GM23338 (cell line): ENCODE results near the gene NECTIN3. TPM values are rescaled to one million over a fixed set of nuclear protein-coding genes. Genes with fewer than 3 reads are reported as not detected.

Source experiments
- ATAC-seq: fragments of 200-7000 bp; cut with Tn5 transposase; 3 replicates; pipeline ENCODE4 v1.9.1; 2020
- DNase-seq: peaks from one replicate; pipeline ENCODE4 v3.0.0-alpha.2; 2015; ENCODE audit warnings: low spot score
- H2AFZ ChIP-seq: fragments of 200-600 bp; sonication (generic); 2 replicates; pipeline ENCODE4 v1.8.0; 2016; ENCODE audit warnings: antibody characterized with exemption, mild to moderate bottlenecking, moderate library complexity
- H3F3A ChIP-seq: fragments of 200-600 bp; sonication (generic); replicated peaks from 2 replicates; pipeline ENCODE4 v1.8.0; 2017; ENCODE audit warnings: antibody characterized with exemption, mixed run types, low read depth
- H3K27ac ChIP-seq: fragments of 200-600 bp; sonication (generic); 2 replicates; pipeline ENCODE4 v1.6.1; 2016; ENCODE audit warnings: low read depth
- H3K27me3 ChIP-seq: fragments of 200-600 bp; sonication (generic); 2 replicates; pipeline ENCODE4 v1.8.0; 2016; ENCODE audit warnings: mild to moderate bottlenecking, mixed run types, moderate library complexity; ENCODE audit not compliant: insufficient read depth
- H3K36me3 ChIP-seq: fragments of 200-600 bp; sonication (generic); 2 replicates; pipeline ENCODE4 v1.8.0; 2016; ENCODE audit warnings: mild to moderate bottlenecking; ENCODE audit not compliant: insufficient read depth
- H3K4me1 ChIP-seq: fragments of 200-600 bp; sonication (generic); 2 replicates; pipeline ENCODE4 v1.8.0; 2016; ENCODE audit warnings: mild to moderate bottlenecking, moderate library complexity; ENCODE audit not compliant: insufficient read depth
- H3K4me2 ChIP-seq: fragments of 200-600 bp; sonication (generic); 2 replicates; pipeline ENCODE4 v1.7.1; 2017; ENCODE audit warnings: mixed run types
- H3K4me3 ChIP-seq: fragments of 200-600 bp; sonication (generic); 2 replicates; pipeline ENCODE4 v1.6.1; 2016; ENCODE audit warnings: mixed run types
- H3K79me2 ChIP-seq: fragments of 200-600 bp; sonication (generic); replicated peaks from 2 replicates; pipeline ENCODE4 v1.8.0; 2017; ENCODE audit warnings: mild to moderate bottlenecking; ENCODE audit not compliant: insufficient read depth
- H3K9me2 ChIP-seq: fragments of 200-600 bp; sonication (generic); 2 replicates; pipeline ENCODE4 v1.8.0; 2017; ENCODE audit not compliant: insufficient read depth
- H4K20me1 ChIP-seq: fragments of 200-600 bp; sonication (generic); replicated peaks from 2 replicates; pipeline ENCODE4 v1.8.0; 2017; ENCODE audit warnings: mild to moderate bottlenecking; ENCODE audit not compliant: insufficient read depth
- H3K27ac Mint-ChIP-seq: 2 replicates; pipeline ENCODE4 v1.8.0; 2020; ENCODE audit warnings: inconsistent platforms, mild to moderate bottlenecking, moderate library complexity, mixed read lengths
- H3K27me3 Mint-ChIP-seq: 3 replicates; pipeline ENCODE4 v1.8.0; 2022; ENCODE audit warnings: low read depth, mild to moderate bottlenecking, moderate library complexity, mixed read lengths, inconsistent platforms; ENCODE audit not compliant: insufficient read depth, poor library complexity
- H3K36me3 Mint-ChIP-seq: 3 replicates; pipeline ENCODE4 v1.8.0; 2021; ENCODE audit warnings: low read depth, mild to moderate bottlenecking, inconsistent platforms, moderate library complexity, mixed read lengths
- H3K4me1 Mint-ChIP-seq: 3 replicates; pipeline ENCODE4 v1.8.0; 2020; ENCODE audit warnings: mild to moderate bottlenecking, inconsistent platforms, mixed read lengths
- H3K4me3 Mint-ChIP-seq: 3 replicates; pipeline ENCODE4 v1.8.0; 2021; ENCODE audit warnings: moderate library complexity, mild to moderate bottlenecking, inconsistent platforms, mixed read lengths
- H3K9me3 Mint-ChIP-seq: 3 replicates; pipeline ENCODE4 v1.8.0; 2020; ENCODE audit warnings: moderate library complexity, mild to moderate bottlenecking, inconsistent platforms, mixed read lengths
- CREB1 ChIP-seq: fragments of 250-450 bp; sonication (Bioruptor Pico); IDR thresholded peaks from 2 replicates; pipeline ENCODE4 v1.5.0; 2020; ENCODE audit warnings: low read depth, mild to moderate bottlenecking, moderate library complexity
- EZH2phosphoT487 ChIP-seq: fragments of 200-600 bp; sonication (generic); IDR thresholded peaks from one replicate; pipeline ENCODE4 v1.8.1; 2018; ENCODE audit warnings: antibody characterized with exemption; ENCODE audit not compliant: unreplicated experiment
- JUNB ChIP-seq: IDR thresholded peaks from one replicate; pipeline ENCODE4 v1.6.1; 2016; ENCODE audit warnings: antibody characterized with exemption; ENCODE audit not compliant: unreplicated experiment
- STAT1 ChIP-seq: IDR thresholded peaks from one replicate; pipeline ENCODE4 v1.6.1; 2016; ENCODE audit warnings: antibody characterized with exemption; ENCODE audit not compliant: unreplicated experiment
- ZNF331 ChIP-seq: fragments of 250-450 bp; sonication (Bioruptor Pico); IDR thresholded peaks from 2 replicates; pipeline ENCODE4 v1.5.0; 2020; ENCODE audit warnings: low read depth, mild to moderate bottlenecking, moderate library complexity
- polyA plus RNA-seq: library from polyadenylated mRNA; unstranded; fragments of >200 nt; fragmentation: Nextera tagmentation; extraction: Ambion mirVana; gene quantifications from 2 replicates; pipeline ENCODE4 v1.2.1, GENCODE V29; 2016
- total RNA-seq: library from RNA; depleted of rRNA; stranded (reverse); fragments of >200 nt; shearing (Covaris generic); gene quantifications from 2 replicates; pipeline ENCODE4 v1.2.3, GENCODE V29; 2014
- TF ChIP-seq, protein P1 (sequence below): fragments of 250-450 bp; sonication (Bioruptor Pico); IDR thresholded peaks from 2 replicates; pipeline ENCODE4 v1.5.0; 2020; ENCODE audit warnings: mild to moderate bottlenecking, moderate library complexity
- TF ChIP-seq, protein P2 (sequence below), 2 experiments: fragments of 200-600 bp in 1 of 2; sonication (generic) in 1 of 2; conservative IDR thresholded peaks; 2 replicates each; pipeline versions ENCODE4 v1.5.1 to v1.6.1; 2016 to 2017; ENCODE audit warnings: antibody characterized with exemption in 2 of 2, low read depth in 2 of 2, mild to moderate bottlenecking in 2 of 2, moderate library complexity in 1 of 2

NECTIN3 gene
- total and polyA plus RNA-seq, 2 experiments from 2014 or later, result 16.0 to 48.2 TPM

DNA sequence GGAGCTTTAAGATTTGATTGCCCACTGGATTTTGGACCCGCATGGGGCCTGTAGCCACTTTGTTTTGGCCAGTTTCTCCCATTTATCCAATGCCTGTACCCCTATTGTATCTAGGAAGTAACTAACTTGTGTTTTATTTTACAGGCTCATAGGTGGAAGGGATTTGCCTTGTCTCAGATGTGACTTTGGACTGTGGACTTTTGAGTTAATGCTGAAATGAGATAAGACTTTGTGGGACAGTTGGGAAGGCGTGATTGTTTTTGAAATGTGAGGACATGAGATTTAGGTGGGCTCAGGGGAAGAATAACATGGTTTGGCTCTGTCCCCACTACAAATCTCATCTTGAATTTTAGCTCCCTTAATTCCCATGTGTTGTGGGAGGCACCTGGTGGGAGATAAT, 30.7 kb upstream of the NECTIN3 start:
- H3K4me1 ChIP-seq, result no peaks in the 10 kb centered on the region; the same call in 1 of the 2 replicates
- no peaks in the 10 kb centered on the region for H3K27me3 Mint-ChIP-seq
- no peak overlapping the region for H3K4me3 Mint-ChIP-seq
- H3K36me3 Mint-ChIP-seq, result peaks cover 75% of the 10 kb centered on the region
- H3K79me2 ChIP-seq, result no peaks in the 10 kb centered on the region
- no peaks in the 10 kb centered on the region for H4K20me1 ChIP-seq
- H3K9me2 ChIP-seq, result 0 out of 2 replicates have a peak, but pooled peaks cover 3% of the 10 kb centered on the region
- no peak for TF ChIP-seq EZH2phosphoT487
- no peak for TF ChIP-seq STAT1
- TF ChIP-seq, protein P1, sequence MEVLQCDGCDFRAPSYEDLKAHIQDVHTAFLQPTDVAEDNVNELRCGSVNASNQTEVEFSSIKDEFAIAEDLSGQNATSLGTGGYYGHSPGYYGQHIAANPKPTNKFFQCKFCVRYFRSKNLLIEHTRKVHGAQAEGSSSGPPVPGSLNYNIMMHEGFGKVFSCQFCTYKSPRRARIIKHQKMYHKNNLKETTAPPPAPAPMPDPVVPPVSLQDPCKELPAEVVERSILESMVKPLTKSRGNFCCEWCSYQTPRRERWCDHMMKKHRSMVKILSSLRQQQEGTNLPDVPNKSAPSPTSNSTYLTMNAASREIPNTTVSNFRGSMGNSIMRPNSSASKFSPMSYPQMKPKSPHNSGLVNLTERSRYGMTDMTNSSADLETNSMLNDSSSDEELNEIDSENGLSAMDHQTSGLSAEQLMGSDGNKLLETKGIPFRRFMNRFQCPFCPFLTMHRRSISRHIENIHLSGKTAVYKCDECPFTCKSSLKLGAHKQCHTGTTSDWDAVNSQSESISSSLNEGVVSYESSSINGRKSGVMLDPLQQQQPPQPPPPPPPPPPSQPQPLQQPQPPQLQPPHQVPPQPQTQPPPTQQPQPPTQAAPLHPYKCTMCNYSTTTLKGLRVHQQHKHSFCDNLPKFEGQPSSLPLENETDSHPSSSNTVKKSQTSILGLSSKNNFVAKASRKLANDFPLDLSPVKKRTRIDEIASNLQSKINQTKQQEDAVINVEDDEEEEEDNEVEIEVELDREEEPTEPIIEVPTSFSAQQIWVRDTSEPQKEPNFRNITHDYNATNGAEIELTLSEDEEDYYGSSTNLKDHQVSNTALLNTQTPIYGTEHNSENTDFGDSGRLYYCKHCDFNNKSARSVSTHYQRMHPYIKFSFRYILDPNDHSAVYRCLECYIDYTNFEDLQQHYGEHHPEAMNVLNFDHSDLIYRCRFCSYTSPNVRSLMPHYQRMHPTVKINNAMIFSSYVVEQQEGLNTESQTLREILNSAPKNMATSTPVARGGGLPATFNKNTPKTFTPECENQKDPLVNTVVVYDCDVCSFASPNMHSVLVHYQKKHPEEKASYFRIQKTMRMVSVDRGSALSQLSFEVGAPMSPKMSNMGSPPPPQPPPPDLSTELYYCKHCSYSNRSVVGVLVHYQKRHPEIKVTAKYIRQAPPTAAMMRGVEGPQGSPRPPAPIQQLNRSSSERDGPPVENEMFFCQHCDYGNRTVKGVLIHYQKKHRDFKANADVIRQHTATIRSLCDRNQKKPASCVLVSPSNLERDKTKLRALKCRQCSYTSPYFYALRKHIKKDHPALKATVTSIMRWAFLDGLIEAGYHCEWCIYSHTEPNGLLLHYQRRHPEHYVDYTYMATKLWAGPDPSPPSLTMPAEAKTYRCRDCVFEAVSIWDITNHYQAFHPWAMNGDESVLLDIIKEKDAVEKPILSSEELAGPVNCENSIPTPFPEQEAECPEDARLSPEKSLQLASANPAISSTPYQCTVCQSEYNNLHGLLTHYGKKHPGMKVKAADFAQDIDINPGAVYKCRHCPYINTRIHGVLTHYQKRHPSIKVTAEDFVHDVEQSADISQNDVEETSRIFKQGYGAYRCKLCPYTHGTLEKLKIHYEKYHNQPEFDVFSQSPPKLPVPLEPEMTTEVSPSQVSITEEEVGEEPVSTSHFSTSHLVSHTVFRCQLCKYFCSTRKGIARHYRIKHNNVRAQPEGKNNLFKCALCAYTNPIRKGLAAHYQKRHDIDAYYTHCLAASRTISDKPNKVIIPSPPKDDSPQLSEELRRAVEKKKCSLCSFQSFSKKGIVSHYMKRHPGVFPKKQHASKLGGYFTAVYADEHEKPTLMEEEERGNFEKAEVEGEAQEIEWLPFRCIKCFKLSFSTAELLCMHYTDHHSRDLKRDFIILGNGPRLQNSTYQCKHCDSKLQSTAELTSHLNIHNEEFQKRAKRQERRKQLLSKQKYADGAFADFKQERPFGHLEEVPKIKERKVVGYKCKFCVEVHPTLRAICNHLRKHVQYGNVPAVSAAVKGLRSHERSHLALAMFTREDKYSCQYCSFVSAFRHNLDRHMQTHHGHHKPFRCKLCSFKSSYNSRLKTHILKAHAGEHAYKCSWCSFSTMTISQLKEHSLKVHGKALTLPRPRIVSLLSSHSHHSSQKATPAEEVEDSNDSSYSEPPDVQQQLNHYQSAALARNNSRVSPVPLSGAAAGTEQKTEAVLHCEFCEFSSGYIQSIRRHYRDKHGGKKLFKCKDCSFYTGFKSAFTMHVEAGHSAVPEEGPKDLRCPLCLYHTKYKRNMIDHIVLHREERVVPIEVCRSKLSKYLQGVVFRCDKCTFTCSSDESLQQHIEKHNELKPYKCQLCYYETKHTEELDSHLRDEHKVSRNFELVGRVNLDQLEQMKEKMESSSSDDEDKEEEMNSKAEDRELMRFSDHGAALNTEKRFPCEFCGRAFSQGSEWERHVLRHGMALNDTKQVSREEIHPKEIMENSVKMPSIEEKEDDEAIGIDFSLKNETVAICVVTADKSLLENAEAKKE, result no peak
- TF ChIP-seq, protein P2, sequence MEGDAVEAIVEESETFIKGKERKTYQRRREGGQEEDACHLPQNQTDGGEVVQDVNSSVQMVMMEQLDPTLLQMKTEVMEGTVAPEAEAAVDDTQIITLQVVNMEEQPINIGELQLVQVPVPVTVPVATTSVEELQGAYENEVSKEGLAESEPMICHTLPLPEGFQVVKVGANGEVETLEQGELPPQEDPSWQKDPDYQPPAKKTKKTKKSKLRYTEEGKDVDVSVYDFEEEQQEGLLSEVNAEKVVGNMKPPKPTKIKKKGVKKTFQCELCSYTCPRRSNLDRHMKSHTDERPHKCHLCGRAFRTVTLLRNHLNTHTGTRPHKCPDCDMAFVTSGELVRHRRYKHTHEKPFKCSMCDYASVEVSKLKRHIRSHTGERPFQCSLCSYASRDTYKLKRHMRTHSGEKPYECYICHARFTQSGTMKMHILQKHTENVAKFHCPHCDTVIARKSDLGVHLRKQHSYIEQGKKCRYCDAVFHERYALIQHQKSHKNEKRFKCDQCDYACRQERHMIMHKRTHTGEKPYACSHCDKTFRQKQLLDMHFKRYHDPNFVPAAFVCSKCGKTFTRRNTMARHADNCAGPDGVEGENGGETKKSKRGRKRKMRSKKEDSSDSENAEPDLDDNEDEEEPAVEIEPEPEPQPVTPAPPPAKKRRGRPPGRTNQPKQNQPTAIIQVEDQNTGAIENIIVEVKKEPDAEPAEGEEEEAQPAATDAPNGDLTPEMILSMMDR (conservative IDR thresholded peaks at IDR 0.05; ENCODE audit: low read depth in 2 of 2), result no peak
- TF ChIP-seq JUNB, result no peak
- no peak for TF ChIP-seq CREB1 (CRISPR knock-in tag)
- TF ChIP-seq ZNF331 (CRISPR knock-in tag), result no peak
- peaks cover 10% of the 10 kb centered on the region for H3K4me1 Mint-ChIP-seq
- no peak for ATAC-seq
- H3K27ac Mint-ChIP-seq, result no peak overlapping the region
- H3K27ac ChIP-seq, result no peak overlapping the region
- no peak for DNase-seq
- H3K4me3 ChIP-seq, result no peak overlapping the region
- no peak overlapping the region for H2AFZ ChIP-seq
- H3K9me3 Mint-ChIP-seq, result peaks cover 66% of the 10 kb centered on the region
- H3K36me3 ChIP-seq, result no peaks in the 10 kb centered on the region; the same call in 1 of the 2 replicates
- H3K4me2 ChIP-seq, result no peak overlapping the region
- no peaks in the 10 kb centered on the region for H3F3A ChIP-seq
- H3K27me3 ChIP-seq, result no peaks in the 10 kb centered on the region
